Spinal cord (tissue), 10 donors: ENCODE results near the gene SIPA1L3. TPM values are rescaled to one million over a fixed set of nuclear protein-coding genes. Genes with fewer than 3 reads are reported as not detected.

Source experiments
- DNase-seq, 6 donors: peaks; one replicate each; pipeline versions ENCODE4 v3.0.0 to v3.0.0-alpha.2; 2013 to 2015; ENCODE audit warnings: low spot score in 6 of 6, low read depth in 4 of 6
- H3K27ac ChIP-seq: one replicate; pipeline ENCODE4 v1.5.1; 2013; ENCODE audit warnings: low read depth, low read length, control low read depth
- H3K27me3 ChIP-seq: one replicate; pipeline ENCODE4 v1.6.1; 2013; ENCODE audit warnings: low read length; ENCODE audit not compliant: control insufficient read depth, insufficient read depth
- H3K36me3 ChIP-seq: one replicate; pipeline ENCODE4 v1.6.1; 2013; ENCODE audit warnings: low read length; ENCODE audit not compliant: control insufficient read depth, insufficient read depth
- H3K4me1 ChIP-seq: one replicate; pipeline ENCODE4 v1.6.1; 2013; ENCODE audit warnings: low read length; ENCODE audit not compliant: control insufficient read depth, insufficient read depth
- H3K4me3 ChIP-seq: one replicate; pipeline ENCODE4 v1.5.1; 2013; ENCODE audit warnings: low read depth, low read length, control low read depth
- H3K9me3 ChIP-seq: one replicate; pipeline ENCODE4 v1.6.1; 2013; ENCODE audit warnings: low read length; ENCODE audit not compliant: control insufficient read depth, insufficient read depth
- WGBS: methylation state at CpG from one replicate; pipeline ENCODE4 v1.1.5; 2013; ENCODE audit warnings: missing lambda C conversion rate; ENCODE audit not compliant: insufficient coverage; 5-methylcytosine and 5-hydroxymethylcytosine counted together
- polyA plus RNA-seq, 2 donors: library from polyadenylated mRNA; unstranded; fragments of 120-200 nt; gene quantifications; one replicate each; pipeline ENCODE4 v1.2.1, GENCODE V29; 2013; ENCODE audit not compliant: insufficient read length in 2 of 2
- total RNA-seq, 2 donors: library from RNA; depleted of rRNA in 1 of 2; stranded (reverse); fragments of 120-200 nt in 1 of 2; fragments of >200 nt in 1 of 2; gene quantifications; one replicate each; pipeline versions ENCODE4 v1.2.3 to v1.2.4, GENCODE V29; 2013 to 2014
- donor health status: healthy.

The SIPA1L3 gene
- total and polyA plus RNA-seq, 4 donors, result 13.6 to 34.8 (median 21.9) TPM

DNA sequence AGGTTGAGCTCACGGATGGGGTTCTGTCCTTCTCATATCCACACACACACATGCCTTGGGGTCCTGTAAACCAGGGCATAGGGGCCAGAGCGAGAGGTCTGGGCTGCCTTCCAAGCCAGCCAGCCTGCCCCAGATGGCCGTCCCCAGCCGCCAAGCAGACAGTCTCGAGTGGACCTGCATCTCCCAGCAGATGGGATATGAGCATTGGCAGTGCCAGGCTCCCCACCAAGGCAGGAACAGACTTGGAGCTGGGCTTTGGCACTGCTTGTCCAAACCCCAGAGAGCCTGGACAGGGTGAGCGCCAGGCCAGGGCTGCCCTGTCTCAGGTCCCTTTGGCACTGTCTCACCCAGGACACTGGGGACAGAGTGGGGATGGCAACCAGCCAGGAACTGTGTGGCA is 186.6 kb downstream of the SIPA1L3 start:
- peaks cover 26% of the 10 kb centered on the region for H3K4me1 ChIP-seq
- no peaks in the 10 kb centered on the region for H3K9me3 ChIP-seq
- H3K4me3 ChIP-seq, result no peak overlapping the region
- 31% methylated on average over 6 of the region's 6 CpGs for WGBS
- no peak overlapping the region for H3K27ac ChIP-seq
- DNase-seq, result peak in 2 of 6 donors; percentile 57 to 75
- H3K27me3 ChIP-seq, result no peaks in the 10 kb centered on the region
- peaks cover 32% of the 10 kb centered on the region for H3K36me3 ChIP-seq

DNA sequence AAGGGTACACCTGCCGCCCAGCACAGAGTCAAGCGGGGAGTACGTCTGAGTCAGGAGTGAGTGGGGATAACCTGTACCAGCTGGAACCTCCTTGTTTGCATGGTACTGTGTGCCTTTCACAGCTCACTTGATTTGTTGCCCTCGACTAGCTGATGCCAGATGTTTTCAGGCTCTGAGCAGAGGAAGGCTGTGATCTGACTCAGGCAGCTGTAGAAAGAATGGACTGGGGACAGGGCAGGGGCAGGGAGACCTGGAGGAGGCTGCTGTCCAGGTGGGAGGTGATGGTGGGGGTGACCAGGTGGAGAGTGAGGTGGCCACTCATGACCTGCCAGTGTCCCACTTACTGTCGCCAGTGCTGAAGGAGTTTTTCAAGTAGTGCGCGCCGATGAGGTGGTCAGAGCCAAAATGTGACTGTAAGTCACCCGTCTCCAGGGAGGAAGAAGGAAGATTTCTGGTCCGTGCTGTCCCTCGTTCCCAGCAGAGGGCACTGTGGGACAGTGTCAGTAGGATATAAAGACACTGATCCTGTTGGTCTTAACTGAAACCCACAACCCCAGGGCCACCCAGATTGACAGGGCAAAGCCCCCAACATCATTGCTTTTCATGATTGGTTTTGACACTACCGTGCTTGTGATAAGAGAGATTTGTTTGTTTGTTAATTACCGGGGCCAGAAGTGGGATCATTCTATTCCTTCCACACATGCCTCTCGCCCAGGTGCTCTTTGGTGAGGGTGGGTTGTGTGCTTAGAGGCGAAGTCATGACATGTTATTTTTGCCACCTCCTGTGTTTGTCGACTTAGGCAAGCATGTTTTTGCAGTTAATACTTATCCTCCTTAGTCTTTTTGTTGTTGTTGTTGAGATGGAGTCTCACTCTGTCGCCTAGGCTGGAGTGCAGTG is 188.7 kb downstream of the SIPA1L3 start:
- peak in 4 of 6 donors; percentile 54 to 90 (median 70) for DNase-seq
- Histone ChIP-seq H3K4me1 (peaks cover 21% of the 10 kb centered on the region), H3K27ac (no peak overlapping the region), H3K9me3 (no peaks in the 10 kb centered on the region), H3K4me3 (no peak overlapping the region), H3K36me3 (peaks cover 27% of the 10 kb centered on the region), H3K27me3 (no peaks in the 10 kb centered on the region)
- WGBS, result 27% methylated on average over 8 of the region's 17 CpGs

DNA sequence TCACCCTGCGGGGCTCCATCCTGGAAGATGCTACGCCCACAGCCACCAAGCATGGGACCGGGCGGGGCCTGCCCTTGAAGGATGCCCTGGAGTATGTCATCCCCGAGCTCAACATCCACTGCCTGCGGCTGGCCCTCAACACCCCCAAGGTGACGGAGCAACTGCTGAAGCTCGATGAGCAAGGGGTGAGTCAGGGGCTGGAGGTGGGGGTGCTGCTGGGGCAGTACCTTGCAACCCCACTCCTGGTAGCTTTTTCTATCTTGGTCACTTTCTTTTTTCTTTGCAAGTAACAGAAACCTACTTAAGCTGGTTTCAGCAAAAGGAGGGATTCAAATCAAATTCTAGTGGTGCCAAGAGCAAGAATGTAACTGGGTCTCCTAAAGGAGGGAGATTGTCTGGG is 193.0 kb downstream of the SIPA1L3 start:
- H3K36me3 ChIP-seq, result peaks cover 51% of the 10 kb centered on the region
- WGBS, result 100% methylated on average over 2 of the region's 8 CpGs
- no peaks in the 10 kb centered on the region for H3K27me3 ChIP-seq
- no peak for DNase-seq
- H3K4me3 ChIP-seq, result no peak overlapping the region
- H3K9me3 ChIP-seq, result no peaks in the 10 kb centered on the region
- H3K27ac ChIP-seq, result no peak overlapping the region
- H3K4me1 ChIP-seq, result peaks cover 8% of the 10 kb centered on the region

DNA sequence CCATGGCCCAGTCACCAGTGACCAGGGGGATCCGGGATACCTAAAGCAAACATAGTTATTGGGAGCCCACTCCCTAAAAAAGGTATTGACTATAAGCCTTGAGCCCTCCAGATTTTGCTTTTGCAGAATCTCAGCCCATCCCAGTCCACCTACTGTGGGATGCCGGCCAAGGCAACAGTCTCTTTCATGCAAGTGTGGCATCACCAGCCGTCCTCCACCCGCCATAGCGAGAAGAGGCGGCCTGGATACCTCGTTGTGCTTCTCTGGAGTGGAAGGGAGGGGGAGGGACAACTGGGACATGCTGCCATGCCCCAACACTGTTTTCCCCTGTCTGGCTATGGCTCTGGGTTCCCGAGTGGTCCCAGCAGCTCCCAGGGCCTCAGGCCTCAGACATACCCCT is 193.6 kb downstream of the SIPA1L3 start:
- H3K27me3 ChIP-seq, result no peaks in the 10 kb centered on the region
- H3K36me3 ChIP-seq, result peaks cover 55% of the 10 kb centered on the region
- peaks cover 3% of the 10 kb centered on the region for H3K4me1 ChIP-seq
- H3K27ac ChIP-seq, result no peak overlapping the region
- DNase-seq, result no peak
- H3K9me3 ChIP-seq, result no peaks in the 10 kb centered on the region
- no peak overlapping the region for H3K4me3 ChIP-seq
- WGBS, result 100% methylated on average over 2 of the region's 8 CpGs

DNA sequence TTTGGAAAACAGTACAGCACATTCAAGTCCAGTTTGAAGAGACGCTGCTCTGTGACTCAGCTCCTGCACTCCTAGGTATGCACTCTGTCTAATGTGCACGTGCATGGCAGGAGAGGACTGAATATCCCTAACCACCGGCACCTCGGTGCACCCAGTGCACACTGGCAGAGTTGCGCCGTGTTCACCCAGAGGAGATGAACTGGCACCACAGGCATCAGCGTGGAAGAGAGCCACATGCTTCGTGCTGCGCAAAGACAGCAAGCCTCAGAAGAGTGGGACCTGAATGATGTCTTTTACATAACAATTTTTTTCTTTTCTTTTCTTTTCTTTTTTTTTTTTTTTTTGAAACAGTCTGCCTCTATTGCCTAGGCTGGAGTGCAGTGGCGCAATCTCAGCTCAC is 194.7 kb downstream of the SIPA1L3 start:
- no peak overlapping the region for H3K4me3 ChIP-seq
- DNase-seq, result no peak
- H3K36me3 ChIP-seq, result peaks cover 65% of the 10 kb centered on the region
- H3K4me1 ChIP-seq, result no peaks in the 10 kb centered on the region
- H3K27ac ChIP-seq, result no peak overlapping the region
- no peaks in the 10 kb centered on the region for H3K9me3 ChIP-seq
- WGBS, result 90% methylated on average over 6 of the region's 10 CpGs
- no peaks in the 10 kb centered on the region for H3K27me3 ChIP-seq

DNA sequence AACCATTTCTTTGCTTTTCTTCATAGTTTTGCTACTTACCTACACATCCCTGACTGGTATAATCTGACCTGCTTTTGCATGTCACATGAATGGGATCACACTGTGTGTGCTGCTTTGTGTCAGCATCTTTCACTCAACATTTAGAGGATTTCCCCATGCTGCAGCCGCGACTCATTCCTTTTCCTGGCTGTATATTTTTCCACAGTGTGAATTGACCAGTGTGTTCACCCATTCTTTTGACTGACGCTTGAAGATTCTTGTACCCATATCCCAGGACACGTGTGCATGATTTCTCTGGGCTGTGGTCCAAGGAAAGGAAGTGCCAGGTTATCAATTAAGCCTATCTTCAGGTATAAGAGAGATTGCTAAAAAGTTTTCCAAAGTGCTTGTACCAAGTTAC is 198.6 kb downstream of the SIPA1L3 start:
- no peak for DNase-seq
- Histone ChIP-seq H3K27ac (no peak overlapping the region), H3K4me1 (no peaks in the 10 kb centered on the region), H3K9me3 (no peaks in the 10 kb centered on the region), H3K4me3 (no peak overlapping the region), H3K27me3 (no peaks in the 10 kb centered on the region), H3K36me3 (peaks cover 90% of the 10 kb centered on the region)
- 96% methylated on average over 3 of the region's 4 CpGs for WGBS

DNA sequence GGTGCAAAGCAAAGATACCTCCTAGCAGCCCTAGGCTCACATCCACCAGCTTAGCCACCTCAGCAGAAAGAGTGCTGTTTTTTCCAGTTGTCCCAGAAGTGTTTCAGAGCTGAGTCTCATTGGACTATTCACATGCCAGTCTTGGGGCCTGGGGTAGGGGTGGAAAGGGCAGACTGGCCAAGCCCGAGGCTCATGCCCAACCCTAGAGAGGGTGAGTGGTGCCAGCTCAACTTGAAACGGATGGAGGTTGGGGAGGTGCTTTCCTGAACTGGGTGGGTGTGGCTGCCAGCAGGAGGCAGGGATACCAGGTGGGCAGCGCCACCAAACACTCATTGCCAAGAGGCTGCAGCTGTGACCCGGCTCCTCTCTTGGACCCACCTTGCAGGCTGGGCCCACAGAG is 200.1 kb downstream of the SIPA1L3 start:
- WGBS, result 84% methylated on average over 4 of the region's 4 CpGs
- H3K36me3 ChIP-seq, result peaks cover 87% of the 10 kb centered on the region
- no peaks in the 10 kb centered on the region for H3K4me1 ChIP-seq

DNA sequence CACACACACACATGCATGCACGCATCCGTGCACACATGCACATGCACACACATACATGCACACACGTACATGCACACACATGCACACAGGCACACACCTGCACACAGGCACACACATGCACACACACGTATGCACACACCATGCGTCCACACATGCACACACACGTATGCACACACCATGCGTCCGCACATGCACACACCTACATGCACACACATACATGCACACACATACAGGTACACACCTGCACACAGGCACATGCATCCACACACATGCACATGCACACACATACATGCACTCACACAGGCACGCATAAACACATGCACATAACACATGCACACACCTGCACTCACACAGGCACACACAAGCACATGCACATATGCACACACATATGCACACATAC is 204.9 kb downstream of the SIPA1L3 start:
- Histone ChIP-seq H3K4me3 (no peak overlapping the region), H3K4me1 (no peaks in the 10 kb centered on the region), H3K9me3 (no peaks in the 10 kb centered on the region), H3K27me3 (no peaks in the 10 kb centered on the region), H3K27ac (no peak overlapping the region), H3K36me3 (peaks cover 78% of the 10 kb centered on the region)
- DNase-seq, result no peak
- WGBS, result 99% methylated on average over 9 of the region's 9 CpGs

More for the DNA sequence above, 200.1 kb downstream of the SIPA1L3 start:
- no peak for DNase-seq
- no peak overlapping the region for H3K27ac ChIP-seq
- H3K4me3 ChIP-seq, result no peak overlapping the region
- H3K27me3 ChIP-seq, result no peaks in the 10 kb centered on the region
- no peaks in the 10 kb centered on the region for H3K9me3 ChIP-seq

DNA sequence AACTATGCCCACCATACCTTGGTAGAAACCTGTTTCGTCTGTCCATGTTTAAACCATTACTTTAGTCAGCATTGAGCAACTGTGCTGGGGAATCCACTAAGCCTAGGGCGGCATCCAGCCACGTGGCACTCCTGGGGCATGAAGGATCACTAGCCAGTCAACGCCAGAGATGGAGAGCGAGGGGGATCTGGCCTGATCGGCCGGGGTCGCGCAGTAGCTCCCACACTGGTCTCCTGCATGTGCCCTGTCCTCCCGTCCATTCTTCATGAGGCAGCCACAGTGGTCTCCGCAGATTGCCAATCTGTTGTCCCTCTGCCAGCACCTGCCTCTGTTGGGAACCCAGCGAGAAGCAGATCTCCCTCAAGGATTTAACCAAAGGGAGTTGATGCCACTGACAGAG is 207.6 kb downstream of the SIPA1L3 start:
- Histone ChIP-seq H3K36me3 (peaks cover 78% of the 10 kb centered on the region), H3K9me3 (no peaks in the 10 kb centered on the region), H3K27me3 (no peaks in the 10 kb centered on the region), H3K4me3 (no peak overlapping the region), H3K4me1 (no peaks in the 10 kb centered on the region), H3K27ac (no peak overlapping the region)
- DNase-seq, result no peak
- 97% methylated on average over 11 of the region's 12 CpGs for WGBS

DNA sequence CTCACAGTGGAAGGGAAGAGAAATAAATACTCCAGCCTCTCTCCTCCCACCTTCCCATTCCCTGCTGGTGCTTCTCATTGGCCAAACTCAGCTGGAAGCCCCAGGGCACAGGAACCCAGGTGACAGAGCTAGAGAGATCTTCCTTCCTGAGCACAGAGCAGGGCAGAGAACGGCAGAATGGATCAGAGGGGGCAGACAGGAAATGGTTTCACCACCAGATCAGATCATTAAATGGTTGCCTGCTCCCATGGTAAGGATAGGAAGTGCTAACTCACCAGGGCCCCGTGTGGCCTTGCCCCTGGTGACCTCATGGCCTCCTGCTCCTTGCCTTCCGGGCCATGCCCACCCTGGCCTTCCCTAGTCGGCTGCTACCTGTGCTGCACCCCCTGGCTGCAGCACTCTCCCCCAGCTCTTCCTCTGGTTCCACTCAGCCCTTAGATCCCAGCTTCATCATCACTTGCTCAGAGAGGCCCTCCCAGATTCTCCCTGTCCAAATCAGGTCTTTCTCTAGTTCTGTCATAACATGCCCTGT is 208.3 kb downstream of the SIPA1L3 start:
- Histone ChIP-seq H3K27ac (no peak overlapping the region), H3K4me3 (no peak overlapping the region), H3K27me3 (no peaks in the 10 kb centered on the region), H3K36me3 (peaks cover 78% of the 10 kb centered on the region), H3K4me1 (no peaks in the 10 kb centered on the region), H3K9me3 (no peaks in the 10 kb centered on the region)
- no peak for DNase-seq
- 76% methylated on average over 4 of the region's 4 CpGs for WGBS
